ENCODE results near the gene OR4A16.

Gene OR4A16, protein sequence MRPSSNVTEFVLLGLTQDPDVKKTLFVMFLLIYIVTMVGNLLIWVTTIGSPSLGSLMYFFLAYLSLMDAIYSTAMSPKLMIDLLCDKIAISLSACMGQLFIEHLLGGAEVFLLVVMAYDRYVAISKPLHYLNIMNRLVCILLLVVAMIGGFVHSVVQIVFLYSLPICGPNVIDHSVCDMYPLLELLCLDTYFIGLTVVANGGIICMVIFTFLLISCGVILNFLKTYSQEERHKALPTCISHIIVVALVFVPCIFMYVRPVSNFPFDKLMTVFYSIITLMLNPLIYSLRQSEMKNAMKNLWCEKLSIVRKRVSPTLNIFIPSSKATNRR

DNA sequence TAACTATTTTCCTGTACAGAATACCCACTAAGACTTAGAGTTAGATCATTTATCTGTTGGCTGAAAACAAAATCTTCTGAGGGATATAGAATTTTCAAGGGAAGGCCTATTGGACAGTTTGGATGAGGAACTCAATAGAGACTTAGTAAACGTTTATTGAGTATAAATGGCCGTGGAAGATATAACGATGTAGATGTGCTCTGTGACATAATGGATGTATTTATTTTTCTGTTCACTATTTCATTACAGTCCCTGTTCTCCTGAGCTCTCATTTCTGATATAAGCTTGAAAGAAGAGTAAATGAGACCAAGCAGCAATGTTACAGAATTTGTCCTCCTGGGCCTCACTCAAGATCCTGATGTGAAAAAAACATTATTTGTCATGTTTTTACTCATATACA, at the start of gene OR4A16:
Gene OR4A16 (plus strand): TSS at position 301 of the 400 bp plus-strand sequence. CDS start 0 bp downstream, at position 301.
- DNase-seq = no peak

DNA sequence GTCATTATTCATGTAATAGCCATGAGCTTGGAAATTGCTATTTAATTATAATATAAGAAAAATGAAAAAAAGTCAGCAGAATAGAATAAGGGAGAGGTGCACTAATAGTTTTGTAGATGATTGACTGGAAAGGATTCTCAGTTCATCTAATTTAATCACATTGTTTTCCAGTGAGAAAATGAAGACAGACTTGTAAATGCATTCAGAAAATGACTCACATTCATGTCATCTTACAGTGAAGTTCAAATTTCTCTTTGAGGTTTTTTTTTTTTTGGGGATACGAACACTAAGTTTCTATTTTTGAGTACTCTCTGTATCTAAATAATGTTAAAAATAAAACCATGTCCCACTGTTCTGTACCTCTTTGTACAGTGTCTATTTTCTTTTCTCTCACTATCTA, 18.5 kb upstream of the OR4A16 start:
- no peak for DNase-seq

DNA sequence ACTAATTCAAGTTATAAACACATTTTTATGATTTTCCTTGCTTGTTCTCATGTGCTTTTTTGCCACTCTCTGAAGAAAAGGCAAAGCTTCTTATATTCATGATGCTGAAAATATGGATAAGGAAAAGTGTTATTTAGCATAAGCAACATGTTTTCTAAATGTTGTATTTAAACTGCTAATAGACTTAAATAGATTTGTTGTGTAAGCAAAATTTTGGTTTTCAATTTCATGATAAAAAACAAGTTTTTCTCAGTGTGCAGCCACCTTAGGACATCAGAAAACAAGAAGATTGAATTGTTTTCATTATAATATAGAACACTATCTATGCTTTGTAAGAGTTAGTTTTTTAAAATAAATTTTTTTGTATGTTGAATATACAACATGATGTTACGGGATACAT, 2.3 kb downstream of the OR4A16 start:
- DNase-seq = no peak

DNA sequence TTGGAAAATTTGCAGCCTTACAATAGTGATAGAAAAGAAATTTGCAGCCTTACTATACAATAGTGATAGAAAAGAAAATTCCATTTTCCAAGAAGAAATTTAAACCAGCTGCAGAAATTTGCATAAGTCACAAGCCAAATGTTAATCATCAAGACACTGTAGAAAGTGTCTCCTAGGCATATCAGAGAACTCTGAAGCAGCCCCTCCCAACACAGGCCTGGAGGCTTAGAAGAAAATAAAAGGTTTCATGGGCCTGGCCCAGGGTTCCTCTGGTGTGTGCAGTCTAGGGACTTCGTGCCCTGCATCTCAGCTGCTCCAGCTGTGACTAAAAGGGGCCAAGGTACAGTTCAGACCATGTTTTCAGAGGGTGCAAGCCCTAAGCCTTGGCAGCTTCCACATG, 6.0 kb downstream of the OR4A16 start:
- DNase-seq = no peak

DNA sequence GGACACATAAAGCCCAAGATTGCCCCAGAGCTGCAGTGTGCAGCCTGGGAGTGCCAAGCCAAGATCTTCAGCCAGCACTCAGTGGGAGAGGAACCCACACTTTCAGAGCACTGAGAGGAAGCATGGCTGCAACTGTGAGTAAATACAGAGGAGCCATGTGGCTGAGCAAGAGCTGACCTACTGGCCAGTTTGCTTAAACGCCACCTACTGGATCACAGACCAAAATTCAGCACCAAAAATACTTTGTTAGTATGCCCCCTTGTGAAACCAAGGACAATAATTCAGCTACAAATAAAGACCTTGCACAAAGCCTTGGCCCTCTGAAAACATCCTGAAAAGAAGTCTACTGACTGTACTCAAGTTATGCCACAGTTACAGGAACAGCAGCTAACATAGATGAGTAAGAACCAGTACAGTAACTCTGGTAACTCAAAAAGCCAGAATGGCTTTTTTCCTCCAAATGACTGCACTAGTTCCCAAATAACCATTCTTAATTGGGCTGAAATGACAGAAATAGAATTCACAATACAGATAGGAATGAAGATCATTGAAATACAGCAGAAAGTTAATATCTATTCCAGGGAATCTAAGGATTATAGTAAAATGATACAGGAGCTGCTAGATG, 14.7 kb downstream of the OR4A16 start:
- no peak for DNase-seq

DNA sequence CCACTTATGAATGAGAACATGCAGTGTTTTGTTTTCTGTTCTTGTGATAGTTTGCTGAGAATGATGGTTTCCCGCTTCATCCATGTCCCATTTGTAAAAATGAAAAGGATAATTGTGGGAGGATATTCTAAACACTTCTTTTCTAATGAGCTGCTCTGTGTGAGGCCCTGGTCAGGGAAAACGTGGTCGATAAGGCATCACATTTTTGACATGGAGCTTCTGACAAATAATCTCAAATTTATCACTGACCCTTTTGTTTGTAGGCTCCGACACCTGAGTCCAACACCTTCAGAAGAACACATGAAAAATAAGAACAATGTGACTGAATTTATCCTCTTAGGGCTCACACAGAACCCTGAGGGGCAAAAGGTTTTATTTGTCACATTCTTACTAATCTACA, 24.7 kb downstream of the OR4A16 start, which contains the start of gene OR4A15:
Gene OR4A15 (plus strand): TSS at position 301 of the 400 bp plus-strand sequence. CDS start 0 bp downstream, at position 301.
- no peak for DNase-seq

Data from CD4-positive, alpha-beta T cell treated with Interleukin-15 for 1 hour (primary cell).